Neutrophil (primary cell): ENCODE measurements around the gene XYLT1.

Experiments used
- H3K27ac ChIP-seq: fragments of 200-600 bp; sonication (generic); 2 replicates; pipeline ENCODE4 v1.5.1; 2016; ENCODE audit warnings: mild to moderate bottlenecking, moderate library complexity
- H3K27me3 ChIP-seq: fragments of 200-600 bp; sonication (generic); 2 replicates; pipeline ENCODE4 v1.6.0; 2016; ENCODE audit warnings: mild to moderate bottlenecking
- H3K36me3 ChIP-seq: fragments of 200-600 bp; sonication (generic); 2 replicates; pipeline ENCODE4 v1.5.1; 2017
- H3K4me1 ChIP-seq, 2 experiments: fragments of 200-600 bp in 1 of 2; sonication (generic) in 1 of 2; 1 replicate in 1 of 2; 2 replicates in 1 of 2; pipeline versions ENCODE4 v1.5.1 to v1.6.1; 2013 to 2016; ENCODE audit warnings: low read depth in 1 of 2, low read length in 1 of 2, mild to moderate bottlenecking in 1 of 2, moderate library complexity in 1 of 2; ENCODE audit not compliant: control insufficient read depth in 1 of 2, insufficient read depth in 1 of 2
- H3K4me3 ChIP-seq, 2 experiments: fragments of 200-600 bp in 1 of 2; sonication (generic) in 1 of 2; 1 replicate in 1 of 2; 2 replicates in 1 of 2; pipeline ENCODE4 v1.5.1; 2013 to 2016; ENCODE audit warnings: low read depth in 1 of 2, low read length in 1 of 2, mild to moderate bottlenecking in 1 of 2, moderate library complexity in 1 of 2
- H3K9me3 ChIP-seq: fragments of 200-600 bp; sonication (generic); 2 replicates; pipeline ENCODE4 v1.5.1; 2016
- CTCF ChIP-seq: fragments of 200-600 bp; sonication (generic); IDR thresholded peaks from 2 replicates; pipeline ENCODE4 v1.5.1; 2016; ENCODE audit warnings: antibody characterized with exemption

XYLT1 gene

GRCh38 chr16:17223576-17223975 is 247.2 kb downstream of the XYLT1 start:
- Histone ChIP-seq H3K9me3 (no peaks in the 10 kb centered on the region), H3K4me3 (no peak overlapping the region), H3K27me3 (no peaks in the 10 kb centered on the region), H3K36me3 (no peaks in the 10 kb centered on the region), H3K27ac (no peak overlapping the region), H3K4me1 (peaks cover 7 to 9% of the 10 kb centered on the region in 2 experiments)
- TF ChIP-seq CTCF, result no peak

GRCh38 chr16:17222871-17223401 is 247.8 kb downstream of the XYLT1 start:
- no peaks in the 10 kb centered on the region for H3K9me3 ChIP-seq

GRCh38 chr16:17219991-17220390 is 250.8 kb downstream of the XYLT1 start:
- Histone ChIP-seq H3K4me1 (peaks cover 7 to 9% of the 10 kb centered on the region in 2 experiments), H3K4me3 (no peak overlapping the region), H3K27ac (no peak overlapping the region), H3K36me3 (peaks cover 7% of the 10 kb centered on the region), H3K9me3 (no peaks in the 10 kb centered on the region), H3K27me3 (no peaks in the 10 kb centered on the region)
- TF ChIP-seq CTCF, result no peak

More at GRCh38 chr16:17222871-17223401, 247.8 kb downstream of the XYLT1 start:
- H3K4me1 ChIP-seq, result peaks cover 7 to 9% of the 10 kb centered on the region in 2 experiments
- H3K4me3 ChIP-seq, result no peak overlapping the region
- TF ChIP-seq CTCF, result no peak
- no peaks in the 10 kb centered on the region for H3K36me3 ChIP-seq
- H3K27ac ChIP-seq, result no peak overlapping the region
- H3K27me3 ChIP-seq, result no peaks in the 10 kb centered on the region

- Histone ChIP-seq H3K36me3 (peaks cover 12% of the 10 kb centered on the region), H3K4me3 (no peak overlapping the region), H3K27ac (no peak overlapping the region), H3K27me3 (no peaks in the 10 kb centered on the region), H3K9me3 (no peaks in the 10 kb centered on the region), H3K4me1 (no peaks in the 10 kb centered on the region)
- no peak for TF ChIP-seq CTCF
These were observed 254.8 kb downstream of the XYLT1 start for GRCh38 chr16:17215936-17216335.

- TF ChIP-seq CTCF, result no peak
- no peak overlapping the region for H3K27ac ChIP-seq
- peaks cover 12% of the 10 kb centered on the region for H3K36me3 ChIP-seq
- H3K27me3 ChIP-seq, result no peaks in the 10 kb centered on the region
- no peak overlapping the region for H3K4me3 ChIP-seq
- H3K4me1 ChIP-seq, result no peaks in the 10 kb centered on the region
- no peaks in the 10 kb centered on the region for H3K9me3 ChIP-seq
These were observed 255.5 kb downstream of the XYLT1 start for GRCh38 chr16:17215306-17215705.

GRCh38 chr16:17213974-17214373 is 256.8 kb downstream of the XYLT1 start:
- Histone ChIP-seq H3K27me3 (no peaks in the 10 kb centered on the region), H3K9me3 (no peaks in the 10 kb centered on the region), H3K4me3 (no peak overlapping the region), H3K36me3 (peaks cover 12% of the 10 kb centered on the region), H3K27ac (no peak overlapping the region), H3K4me1 (no peaks in the 10 kb centered on the region)
- TF ChIP-seq CTCF, result no peak
